HG03571 (cell line): Measurements from ENCODE around the gene KIF2C.
"Not testable (repeated sequence)": the region's sequence is repeated elsewhere in the genome, so short reads cannot be mapped to it uniquely, and the experiment has no call there.

ENCODE experiments used
- ATAC-seq: cut with Tn5 transposase; IDR thresholded peaks from one replicate; pipeline ENCODE4 v1.9.1; 2021; ENCODE audit not compliant: unreplicated experiment

The KIF2C gene

DNA sequence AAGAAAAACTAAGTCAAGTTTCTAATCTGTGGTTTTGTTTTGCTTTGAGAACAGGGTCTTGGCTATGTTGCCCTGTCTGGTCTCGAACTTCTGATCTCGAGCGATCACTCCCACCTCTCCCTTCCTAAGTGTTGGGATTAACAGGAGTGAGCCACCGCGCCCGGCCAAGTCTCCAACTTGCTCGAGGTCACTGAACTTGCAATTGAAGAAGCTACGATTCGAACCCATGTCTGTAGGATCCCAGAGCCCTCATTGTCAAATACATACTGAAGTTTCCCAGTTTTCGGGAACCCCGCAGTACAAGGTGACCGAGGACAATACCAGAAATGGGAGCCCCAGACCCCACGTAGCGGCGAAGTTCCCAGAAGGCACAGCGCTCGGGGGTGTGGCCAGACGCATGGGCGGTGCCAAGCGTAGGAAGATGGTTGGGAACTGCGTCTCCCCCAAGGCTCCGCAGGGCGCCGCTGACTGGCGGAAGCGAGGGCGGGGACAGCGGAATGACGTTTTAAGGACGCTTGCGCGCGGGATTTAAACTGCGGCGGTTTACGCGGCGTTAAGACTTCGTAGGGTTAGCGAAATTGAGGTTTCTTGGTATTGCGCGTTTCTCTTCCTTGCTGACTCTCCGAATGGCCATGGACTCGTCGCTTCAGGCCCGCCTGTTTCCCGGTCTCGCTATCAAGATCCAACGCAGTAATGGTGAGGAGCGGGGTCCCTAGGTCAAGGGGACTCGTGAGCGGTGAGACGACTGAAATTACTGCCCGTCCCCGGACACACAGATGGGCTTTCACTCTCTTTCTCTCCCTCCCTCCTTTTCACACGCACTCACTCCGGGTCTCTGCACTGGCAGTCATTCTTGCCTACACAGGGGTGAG, at the start of gene KIF2C:
Gene KIF2C, plus strand, starts transcription at position 531 of the 872 bp plus-strand sequence. Its CDS starts 96 bp downstream, at position 627.
- peak; percentile 94 for ATAC-seq

DNA sequence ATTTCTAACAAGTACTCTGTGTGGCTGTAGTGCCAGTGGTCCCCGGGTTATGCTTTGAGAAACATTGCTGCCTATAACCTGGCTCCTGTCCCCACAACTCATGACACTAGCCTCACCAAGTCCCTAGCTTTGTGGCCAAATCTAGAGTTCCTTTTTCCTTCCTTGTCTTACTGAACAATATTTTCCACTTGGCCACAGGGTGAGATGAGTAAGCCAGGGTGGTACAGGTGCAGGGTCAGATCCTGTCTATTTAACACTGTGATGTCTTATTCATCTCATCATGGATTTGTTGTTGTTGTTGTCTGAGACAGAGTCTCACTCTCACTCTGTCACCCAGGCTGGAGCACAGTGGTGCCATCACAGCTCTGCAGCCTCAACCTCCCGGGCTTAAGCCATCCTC, 46.5 kb upstream of the KIF2C start:
- ATAC-seq: no peak

DNA sequence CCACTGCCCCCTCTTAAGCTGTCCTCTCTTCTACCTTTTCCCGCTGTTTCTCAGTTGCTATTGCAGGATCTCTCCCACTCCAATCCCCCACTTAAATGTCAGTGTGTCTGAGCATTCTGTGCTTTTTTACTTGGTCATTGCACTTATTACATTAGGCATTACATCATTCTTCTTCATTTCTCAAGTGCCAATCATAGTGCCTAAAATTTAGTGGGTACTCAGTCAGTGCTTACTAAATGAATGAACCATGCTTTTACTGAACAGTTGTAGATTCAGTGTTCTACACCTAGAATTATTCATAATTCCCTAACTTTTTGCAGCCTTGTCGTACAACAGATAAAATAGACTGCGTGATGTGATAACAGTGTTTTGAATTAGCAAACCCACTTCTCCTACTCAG, 45.7 kb upstream of the KIF2C start:
- ATAC-seq: no peak

DNA sequence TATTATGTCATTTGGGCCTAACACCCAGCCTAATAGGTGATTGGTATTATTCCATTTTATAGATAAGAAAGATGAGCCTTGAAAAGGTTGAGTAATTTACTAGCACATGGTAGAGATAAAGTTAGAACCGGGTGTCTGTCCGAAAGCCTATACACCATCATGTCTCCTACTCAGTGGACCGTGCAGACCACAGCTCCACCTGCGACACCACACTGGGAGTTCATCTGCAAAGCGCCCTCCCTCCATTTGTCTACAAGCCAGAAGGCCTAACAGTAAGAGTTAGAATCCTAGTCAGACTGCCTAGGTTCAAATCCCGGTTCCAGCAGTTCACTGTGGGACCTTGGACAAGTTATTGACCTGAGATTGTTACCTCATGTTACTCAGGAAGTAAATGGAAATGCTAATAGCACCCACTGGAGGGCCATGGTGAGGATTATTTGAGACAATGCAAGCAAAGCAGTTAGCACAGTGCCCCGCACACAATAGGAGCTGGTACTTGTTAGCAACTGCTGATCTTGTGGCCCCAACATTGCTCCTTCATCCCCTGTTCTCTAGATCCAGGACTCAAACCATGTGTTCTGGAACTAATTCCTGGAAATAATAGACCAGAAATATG, 44.7 kb upstream of the KIF2C start:
- peak; percentile 62 for ATAC-seq

DNA sequence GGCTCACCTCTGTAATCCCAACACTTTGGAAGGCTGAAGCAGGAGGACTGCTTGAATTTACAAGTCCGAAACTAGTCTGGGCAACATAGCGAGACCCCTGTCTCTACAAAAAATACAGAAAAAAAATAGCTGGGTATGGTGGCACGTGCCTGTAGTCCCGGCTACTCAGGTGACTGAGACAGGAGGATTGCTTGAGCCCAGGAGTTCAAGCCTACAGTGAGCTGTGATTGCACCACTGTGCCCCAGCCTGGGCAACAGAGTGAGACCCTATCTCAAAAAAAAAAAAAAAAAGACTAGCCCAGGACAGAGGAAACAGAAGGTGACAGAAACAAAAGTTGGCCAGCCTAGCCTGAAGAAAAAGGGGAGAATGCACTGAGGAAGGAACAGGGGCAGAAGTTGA, 44.0 kb upstream of the KIF2C start:
- ATAC-seq: no peak

DNA sequence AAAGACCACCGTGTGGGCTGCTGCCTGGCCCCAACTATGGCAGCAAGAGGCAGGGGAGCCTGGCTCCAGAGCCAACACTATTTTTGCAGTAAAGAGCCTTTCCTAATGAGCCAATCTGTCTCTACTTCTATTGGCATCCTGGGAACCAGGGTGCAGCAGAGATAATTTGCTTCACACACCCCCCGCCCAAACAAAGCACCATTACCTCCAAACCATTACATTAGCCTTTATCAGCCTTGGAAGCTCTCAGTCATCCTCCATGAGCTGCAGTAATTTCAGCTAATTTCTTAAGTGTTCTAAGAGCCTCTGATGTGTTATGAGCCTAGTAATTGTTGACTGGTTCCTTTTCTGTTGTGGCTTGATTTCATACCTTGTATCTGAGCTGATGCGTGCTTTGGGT, 43.5 kb upstream of the KIF2C start:
- no peak for ATAC-seq

DNA sequence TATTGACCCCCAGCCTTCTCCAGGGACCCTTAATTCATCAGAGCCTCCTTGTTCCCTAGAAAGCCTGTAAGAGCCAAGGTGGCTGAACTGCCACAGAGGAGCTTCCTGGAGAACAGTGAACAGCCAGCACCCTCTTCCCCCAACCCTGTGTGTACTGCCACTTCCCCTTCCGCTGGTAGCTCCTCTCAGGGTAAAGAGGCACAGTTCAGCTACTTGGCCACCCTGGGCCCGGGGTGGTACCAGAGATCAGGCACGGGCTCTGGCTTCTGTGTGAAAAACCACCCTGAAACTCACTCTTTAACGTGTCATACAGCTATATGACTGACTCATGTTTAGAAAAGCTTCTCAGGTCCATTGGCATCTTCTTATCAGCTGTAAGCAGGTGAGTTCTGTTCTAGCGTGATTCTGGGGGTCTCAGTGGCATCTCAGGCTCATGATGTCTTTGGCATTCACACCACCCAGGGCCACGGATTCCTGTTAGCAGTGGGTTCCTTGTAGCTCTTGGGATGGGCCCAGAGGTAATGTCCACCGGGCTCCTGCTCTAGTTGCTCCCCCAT, 42.8 kb upstream of the KIF2C start:
- no peak for ATAC-seq

DNA sequence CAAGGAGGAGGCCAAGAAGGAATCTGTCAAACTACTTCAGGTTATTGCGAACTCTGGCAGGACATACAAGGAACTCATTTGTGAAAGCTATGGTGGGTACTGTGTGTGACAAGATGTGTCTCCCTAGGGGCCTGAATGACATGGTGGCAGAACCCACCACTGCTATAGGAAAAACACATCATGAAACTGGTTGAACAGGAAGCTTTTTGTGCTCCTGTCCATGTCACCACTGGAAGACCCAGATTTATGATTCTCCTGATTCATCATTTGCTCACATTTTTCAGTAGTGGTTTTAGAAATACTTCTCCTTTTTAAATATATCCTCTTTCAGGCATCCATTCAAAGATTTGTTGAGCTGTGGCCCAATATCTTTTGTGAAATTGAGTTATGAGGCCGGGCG, 41.5 kb upstream of the KIF2C start:
- no peak for ATAC-seq

DNA sequence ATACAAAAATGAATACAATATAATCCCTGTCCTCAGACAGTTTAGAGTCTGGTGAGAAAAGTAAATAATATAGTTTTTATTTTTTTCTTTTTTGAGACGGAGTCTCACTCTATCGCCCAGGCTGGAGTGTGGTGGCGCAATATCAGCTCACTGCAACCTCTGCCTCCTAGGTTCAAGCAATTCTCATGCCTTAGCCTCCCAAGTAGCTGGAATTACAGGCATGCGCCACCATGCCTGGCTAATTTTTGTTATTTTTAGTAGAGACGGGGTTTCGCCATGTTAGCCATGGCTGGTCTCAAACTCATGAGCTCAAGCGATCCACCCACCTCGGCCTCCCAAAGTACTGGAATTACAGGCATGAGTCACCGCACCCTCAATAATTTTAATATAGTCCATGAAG, 40.3 kb upstream of the KIF2C start:
- ATAC-seq: not testable (repeated sequence)

DNA sequence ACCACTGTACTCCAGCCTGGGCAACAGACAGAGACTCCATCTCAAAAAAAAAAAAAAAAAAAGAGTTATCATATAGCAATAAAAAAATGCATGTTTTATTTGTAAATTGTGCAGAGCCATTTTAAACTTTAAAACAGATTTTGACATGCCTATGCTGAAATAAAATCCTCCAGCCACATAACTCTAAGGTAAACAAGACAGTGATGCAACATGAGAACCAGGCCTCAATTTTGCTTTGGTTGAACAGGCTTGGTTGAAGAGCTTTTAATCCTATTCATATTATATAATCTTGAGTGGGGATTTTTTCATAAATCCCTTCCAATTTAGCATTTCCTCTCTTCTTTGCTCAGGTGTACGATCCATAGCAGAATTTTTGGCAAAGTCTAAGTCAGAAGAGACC, 39.1 kb upstream of the KIF2C start:
- ATAC-seq: no peak

DNA sequence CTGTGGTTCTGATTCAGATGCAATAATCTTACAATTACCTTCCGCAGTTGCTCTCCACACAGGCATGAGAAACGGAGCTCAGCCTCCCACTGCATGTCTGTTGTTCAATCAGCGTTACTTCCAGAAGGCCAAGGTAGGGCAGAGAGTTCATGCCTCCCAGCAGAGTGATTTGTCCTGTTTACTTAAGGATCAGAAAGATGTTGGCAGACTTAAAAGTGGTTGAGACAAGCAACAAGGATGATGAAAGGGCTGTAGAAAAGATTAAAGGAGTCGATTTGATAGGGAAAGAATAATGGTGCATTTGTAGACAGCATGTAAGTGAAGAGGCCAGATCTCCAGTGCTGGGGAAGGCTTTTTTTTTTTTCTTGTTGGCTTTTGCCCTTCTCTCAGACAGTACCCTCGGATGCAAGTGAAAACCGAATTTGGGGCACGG, 38.5 kb upstream of the KIF2C start:
- ATAC-seq: no peak

DNA sequence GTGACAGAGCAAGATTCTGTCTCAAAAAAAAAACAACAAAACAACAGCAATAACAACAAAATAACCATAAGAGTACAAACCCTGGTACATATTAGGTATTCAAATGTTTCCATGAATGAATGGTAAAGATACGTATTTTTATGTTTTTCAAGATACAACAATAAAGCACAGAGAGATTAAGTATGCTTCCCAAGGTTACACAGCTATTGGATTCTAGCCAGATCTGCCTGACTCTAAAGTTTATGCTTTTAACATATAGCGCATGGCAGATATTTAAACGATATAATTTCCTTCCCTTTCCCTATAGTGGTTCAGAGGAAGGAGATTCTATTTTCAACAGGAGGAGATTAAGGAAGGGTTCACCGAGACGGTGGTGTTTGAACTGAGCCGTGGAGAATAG, 34.2 kb upstream of the KIF2C start:
- no peak for ATAC-seq

DNA sequence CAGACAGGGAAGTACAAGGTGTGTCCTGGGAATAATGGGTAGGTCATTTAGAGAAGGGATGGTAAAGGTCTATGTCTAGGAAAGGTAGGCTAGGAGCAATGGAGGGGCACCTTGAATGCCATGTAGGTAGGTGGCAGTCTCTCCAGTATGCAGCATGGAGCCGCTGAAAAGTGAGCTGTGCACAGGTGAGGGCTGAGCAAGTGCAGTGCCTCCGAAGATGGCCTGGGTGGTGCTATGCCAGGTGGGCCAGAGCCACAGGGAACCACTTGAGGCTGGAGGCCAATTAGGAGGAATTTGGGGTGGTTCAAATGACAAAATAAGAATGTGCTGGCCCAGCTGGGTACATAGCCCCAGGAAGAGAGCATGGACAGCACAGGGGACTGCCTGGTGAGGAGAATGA, 33.7 kb upstream of the KIF2C start:
- ATAC-seq: no peak

DNA sequence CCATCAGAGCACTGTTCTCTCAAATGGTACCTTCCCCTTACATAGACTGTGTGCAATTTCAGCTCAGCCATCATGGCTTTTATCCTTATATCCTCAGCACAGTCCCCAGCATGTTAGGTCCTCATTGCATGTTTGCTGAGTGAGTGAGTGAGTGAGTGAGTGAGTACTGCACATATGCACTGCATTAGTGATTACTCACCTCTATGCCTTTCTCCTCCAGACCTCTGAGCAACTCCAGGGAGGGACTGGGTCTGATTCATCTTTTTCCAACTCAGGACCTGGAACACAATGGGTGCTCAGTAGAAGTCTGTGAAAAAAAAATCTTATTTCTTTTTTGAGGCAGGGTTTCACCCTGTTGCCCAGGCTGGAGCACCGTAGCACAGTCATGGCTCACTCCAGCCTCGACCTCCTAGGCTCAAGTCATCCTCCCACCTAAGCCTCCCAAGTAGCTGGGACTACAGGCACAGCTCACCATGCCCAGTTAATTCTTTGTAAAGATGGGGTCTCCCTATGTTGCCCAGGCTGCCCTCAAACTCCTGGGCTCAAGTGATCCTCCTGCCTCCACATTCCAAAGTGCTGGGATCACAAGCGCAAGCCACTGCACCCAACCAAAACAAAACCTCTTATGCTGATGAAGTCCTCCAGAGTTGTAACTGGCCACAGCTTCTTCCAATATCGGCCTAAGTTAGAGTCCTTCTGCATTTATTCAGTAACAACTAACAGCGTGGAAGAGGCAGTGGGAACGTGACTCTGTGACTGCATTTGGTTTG, 32.3 kb upstream of the KIF2C start:
- no peak for ATAC-seq

DNA sequence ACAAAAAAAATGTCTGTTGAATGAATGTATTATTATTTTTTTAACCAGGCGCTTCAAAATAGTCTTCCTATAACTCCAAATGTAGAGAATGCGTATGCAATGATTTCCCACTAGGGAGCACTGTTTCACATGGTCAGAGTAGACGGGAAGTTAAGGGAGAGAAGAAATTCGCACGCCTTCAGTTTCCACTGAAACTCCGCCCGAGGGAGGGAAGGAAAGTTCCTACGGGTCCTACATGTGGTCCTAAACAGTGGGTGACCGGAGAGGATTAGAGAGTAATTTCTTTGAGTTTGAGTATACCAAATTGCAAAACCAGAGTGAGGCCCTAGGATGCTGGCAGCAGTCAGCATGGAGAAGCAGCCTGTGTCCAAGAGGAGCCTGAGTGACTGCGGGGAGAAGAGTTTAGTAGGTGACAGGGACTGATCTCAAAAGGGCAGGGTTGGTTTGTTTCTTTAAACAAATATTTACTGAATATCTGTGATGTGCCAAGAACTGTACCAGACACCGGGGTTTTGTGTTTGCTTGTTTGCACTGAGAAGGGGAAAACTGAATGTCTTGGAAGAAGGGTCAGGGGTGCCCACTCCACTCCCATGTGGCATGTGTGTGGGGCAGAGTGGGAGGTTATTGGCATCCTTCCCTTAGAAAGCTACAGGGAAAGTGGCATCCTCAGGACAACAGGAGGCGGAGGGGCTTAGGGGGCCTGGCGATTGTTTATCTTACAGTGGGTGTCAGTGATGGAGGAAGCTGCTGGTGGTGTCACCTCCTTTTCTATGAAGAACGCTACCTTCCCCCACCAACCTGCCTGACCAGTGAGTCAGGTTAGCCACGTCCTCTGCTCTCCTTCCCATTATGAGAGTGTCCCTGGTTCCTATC, 31.4 kb upstream of the KIF2C start:
- ATAC-seq: no peak

DNA sequence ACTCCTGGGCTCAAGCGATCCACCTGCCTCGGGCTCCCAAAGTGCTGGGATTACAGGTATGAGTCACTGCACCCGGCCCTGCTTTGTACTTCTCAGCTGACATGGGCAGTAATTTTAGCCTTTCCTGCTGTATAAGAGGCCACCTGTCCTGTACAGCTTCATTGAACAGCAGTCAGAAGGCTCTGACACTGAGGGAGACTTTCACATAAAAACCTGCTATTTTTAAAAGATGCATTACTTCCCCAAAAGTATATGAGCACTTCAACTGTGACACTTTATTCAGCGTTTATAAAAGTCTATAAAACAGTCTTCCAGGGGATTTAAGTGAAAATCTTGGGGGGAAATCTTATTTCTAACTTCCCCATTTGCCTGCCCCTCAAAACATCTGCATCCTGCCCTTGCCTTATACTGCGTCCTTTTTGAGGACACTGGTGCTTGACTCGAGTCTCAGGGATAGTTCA, 26.3 kb upstream of the KIF2C start:
- peak; percentile 52 for ATAC-seq

DNA sequence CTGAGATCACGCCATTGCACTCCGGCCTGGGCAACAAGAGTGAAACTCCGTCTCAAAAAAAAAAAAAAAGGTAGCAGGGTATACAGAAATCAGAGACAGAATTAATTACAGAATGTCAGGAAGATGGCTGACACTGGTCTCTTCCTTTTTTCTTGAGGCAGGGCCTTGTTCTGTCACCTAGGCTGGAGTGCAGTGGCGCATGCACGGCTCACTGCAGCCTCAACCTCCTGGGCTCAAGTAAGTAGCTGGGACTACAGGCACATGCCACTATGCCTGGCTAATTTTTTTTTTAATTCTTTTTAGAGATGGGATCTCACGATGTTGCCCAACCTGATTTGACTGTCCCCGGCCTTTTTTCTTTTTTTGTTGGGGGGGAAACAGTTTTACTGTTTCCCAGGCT, 25.1 kb upstream of the KIF2C start:
- ATAC-seq: no peak

DNA sequence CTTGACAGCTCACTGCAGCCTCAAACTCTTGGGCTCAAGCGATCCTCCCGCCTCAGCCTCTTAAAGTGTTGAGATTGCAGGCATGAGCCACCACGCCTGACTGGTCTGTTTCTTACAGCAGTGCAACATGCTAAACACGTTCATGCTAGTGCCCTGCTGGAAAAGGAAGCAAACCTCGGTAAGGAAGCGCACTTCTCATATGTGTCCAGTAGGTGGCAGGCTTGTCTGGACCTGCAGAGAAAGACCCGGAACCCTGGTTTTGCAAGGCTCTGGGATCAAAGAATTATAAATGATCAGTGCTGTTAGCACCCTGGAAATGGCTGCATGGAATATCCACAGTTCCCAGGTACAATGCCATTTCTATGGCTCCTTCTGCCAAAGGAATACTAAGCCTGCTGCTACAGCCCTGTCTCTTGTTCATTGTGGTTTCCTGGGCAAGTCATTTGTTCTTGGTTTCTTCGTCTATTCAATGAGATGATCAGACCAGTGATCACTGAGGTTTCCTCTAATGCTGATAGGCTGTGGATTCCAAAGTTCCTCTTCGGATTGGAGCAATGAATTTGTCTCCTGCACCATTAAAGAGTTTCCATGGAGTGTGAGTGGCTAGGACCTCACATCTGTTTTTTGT, 24.6 kb upstream of the KIF2C start:
- no peak for ATAC-seq

DNA sequence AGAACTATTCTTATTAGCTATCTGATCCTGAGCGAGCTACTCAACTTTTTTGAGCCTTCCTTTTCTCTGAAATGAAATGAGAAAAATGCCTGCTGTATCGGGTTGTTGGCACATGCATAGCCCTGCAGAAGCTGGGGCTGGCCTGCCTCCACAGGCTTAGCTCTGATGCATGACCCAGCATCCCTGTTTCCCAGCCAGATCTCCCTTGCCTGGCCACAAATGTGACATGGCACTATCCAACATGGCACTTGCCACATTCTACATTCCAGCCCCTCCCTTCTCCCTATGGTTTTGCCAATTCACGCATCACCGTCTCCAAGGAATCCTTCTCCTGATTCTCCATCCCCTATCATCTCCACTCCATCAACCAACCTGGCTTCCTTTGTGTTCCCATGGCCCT, 22.5 kb upstream of the KIF2C start:
- ATAC-seq: no peak

DNA sequence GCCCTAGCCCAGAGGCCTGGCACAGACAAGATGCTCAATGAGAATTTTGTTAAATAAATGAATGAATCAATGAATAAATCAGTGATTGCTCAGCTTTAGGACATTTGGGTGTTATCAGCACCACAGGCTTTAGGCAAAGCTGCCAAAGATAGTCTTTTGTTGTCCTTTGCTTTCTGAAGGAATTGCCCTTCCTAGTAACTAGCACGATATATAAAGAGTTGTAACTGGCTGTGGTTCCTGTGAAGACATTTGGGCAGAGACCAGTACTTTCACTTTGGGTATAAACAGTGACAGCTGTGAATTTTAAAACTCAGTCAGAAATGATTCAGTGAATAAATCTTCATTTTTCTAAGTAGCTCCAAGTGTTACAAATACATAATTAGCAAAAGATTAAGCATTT, 22.0 kb upstream of the KIF2C start:
- no peak for ATAC-seq
